ENCODE data around the gene ZNF385D.

The ZNF385D gene

DNA sequence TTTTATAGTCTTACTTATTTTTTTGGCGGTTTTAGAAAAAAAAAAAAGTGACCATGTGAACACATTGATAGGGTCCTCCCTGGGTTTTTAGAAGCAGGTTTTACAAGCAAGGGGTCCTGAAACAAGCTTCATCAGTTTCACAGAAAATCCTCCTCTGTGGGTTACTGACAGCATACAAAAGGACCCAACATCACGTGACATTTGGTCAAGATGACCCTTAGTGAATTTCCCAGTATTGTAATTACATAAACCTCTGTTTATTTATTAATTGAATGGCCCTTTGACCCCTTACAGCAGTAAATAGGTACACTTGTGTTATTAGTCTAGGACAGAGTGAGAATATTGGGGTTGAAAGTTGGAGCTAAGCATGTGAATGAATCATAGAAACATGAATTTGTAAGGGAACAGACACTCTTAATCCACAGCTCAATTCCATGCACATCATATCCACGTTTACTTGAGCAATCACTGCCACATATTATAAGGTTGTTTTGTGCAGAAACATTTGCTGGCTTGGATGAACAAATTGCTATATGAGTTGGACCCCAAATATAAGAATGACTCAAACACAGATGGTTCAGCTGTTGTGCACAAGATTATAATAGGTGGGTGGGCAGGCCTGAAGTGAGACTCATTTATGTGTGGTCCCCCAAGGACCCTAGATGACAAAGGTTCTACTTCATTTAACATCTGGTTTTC lies 137.5 kb downstream of the ZNF385D start:
- no peak for DNase-seq

DNA sequence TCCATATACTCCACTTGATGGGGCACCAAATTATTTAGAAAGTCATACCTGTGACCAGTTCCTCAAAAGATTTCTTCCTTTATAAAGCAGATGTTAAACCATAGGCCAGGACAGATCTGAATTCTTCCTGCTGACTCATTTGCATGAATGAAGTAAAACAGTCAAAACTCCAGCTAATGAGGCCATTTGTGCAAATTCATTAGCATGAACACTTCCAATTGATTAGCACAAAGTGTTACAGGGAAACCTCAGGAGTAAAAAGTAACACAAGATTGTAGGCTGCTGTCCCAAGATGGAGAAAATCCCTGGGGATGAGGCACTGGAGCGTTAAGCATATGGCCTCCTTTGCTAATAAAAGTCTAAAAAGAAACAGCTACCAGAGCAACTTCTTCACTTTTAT lies 149.8 kb downstream of the ZNF385D start:
- no peak for DNase-seq

DNA sequence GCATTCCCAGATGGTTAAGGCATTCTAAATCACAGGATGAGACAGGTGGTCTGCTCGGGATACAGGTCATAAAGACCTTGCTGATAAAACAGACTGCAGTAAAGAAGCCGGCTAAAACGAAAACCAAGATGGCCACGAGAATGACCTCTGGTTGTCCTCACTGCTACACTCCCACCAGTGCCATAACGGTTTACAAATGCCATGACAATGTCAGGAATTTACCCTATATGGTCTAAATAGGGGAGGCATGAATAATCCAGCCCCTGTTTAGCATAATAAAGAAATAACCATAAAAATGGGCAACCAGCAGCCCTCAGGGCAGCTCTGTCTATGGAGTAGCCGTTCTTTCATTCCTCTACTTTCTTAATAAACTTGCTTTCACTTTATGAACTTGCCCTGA lies 151.1 kb downstream of the ZNF385D start:
- no peak for DNase-seq

DNA sequence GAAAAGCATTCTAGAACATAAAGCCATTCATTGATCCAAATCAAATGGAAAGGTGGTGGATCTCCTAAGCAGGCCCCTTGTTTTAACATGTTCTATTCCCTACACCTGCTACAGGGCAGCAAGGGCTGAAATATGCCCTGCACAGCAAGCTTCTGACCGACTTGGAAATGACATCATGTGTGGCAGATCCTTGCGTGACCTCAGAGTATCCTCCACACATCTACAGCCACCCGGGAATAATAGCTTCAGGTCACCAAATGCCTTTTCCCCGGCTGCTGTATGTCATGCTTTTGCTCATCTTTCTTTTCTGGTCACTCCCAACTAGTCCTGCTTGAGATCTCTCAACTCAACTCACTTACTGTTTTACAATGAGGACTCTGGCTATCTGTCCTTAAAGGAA lies 158.2 kb downstream of the ZNF385D start:
- DNase-seq: no peak

DNA sequence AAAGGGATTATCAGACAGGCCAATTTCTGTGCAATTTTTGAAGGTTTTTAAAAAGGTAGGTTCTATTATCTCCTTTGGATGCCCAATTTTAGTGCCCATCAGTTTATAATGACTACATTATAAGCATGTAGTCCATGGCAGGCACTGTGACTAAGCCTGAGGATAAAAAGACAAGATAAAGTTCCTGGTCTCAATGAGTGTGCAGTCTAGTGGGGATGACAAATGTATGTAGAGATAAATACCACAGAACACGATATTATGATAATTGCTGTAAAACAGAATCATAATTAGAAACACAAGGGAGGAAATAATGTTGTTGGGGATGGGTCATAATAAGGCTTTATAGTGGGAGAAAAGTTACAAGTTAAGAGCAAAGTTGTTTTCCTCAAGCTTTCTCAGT lies 163.1 kb downstream of the ZNF385D start:
- no peak for DNase-seq

DNA sequence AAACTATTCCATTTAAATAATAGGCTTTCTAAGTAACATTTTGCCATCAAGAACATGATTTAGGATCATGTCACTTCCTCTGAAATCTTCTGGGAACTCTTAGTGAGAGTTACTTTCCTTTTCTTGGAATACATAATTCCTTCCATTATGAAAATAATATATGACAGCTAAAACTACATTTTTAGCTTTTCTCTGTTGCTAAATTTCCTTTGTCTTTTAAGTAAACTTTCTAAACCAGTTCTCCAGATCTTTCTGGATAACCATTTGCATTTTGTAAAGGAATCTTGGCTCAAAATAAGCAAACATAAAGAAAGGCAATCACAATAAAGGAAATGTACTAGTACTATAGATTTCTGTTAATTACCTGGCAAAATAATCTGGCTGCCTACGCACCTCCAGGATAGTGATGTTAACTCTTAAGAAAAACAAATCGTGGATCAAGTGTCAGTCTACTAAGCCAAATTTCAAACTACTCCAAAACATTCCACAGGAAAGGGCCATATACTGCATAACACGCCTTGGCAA lies 165.7 kb downstream of the ZNF385D start:
- no peak for DNase-seq

DNA sequence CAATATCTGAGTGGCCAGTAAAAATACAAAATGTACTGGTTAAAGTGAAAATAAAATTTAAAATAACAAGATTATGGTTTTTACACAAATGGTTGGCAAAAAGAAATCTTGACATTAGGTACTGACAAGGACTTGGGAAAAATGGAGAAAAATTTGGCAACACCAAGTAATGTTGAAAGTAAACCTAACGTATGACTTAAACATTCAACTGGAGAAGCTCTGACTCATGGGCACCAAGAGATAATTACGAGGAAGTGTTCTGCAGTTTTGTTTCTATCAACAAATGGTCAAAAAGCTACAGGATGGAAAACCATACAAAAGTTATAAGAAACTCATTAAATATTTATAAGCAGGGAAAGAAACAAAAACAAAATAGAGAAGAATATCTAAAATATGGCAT lies 177.7 kb downstream of the ZNF385D start:
- no peak for DNase-seq

DNA sequence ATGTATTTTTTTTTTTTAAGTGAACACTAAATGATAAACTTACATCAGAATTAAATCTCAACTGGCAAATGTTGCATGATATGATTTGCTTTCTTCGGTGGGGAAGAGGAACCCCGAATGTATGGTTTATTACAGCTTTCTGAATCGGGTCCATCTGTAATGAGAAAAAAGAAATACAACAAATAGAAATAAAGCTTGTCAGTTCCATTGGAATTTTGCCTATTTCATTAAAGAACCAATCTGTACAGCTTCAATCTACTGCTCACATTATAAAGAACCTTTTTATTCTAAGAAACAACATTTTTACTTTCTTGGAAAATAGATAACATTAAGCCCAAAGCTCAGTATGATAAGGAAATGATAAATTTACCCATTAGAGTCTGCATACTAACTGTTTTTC lies 186.5 kb downstream of the ZNF385D start:
- DNase-seq: no peak

DNA sequence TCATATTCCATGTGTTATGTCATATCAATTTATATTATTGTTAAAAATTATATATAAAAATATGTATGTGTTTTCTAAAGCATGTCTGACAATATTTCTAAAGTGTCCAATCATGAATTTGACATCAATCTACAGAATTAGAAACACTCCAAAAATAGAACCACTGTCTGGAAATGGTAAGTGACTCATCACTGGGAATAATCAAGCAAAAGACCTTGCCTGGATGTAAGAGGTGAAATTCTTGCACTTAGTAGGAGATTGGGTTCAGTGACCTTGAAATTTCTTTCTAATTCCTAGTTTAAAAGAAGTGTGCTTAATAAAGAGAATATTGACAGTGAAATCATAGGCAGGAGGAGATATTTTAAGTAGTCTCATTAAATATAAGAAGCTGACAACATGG lies 188.8 kb downstream of the ZNF385D start:
- no peak for DNase-seq

DNA sequence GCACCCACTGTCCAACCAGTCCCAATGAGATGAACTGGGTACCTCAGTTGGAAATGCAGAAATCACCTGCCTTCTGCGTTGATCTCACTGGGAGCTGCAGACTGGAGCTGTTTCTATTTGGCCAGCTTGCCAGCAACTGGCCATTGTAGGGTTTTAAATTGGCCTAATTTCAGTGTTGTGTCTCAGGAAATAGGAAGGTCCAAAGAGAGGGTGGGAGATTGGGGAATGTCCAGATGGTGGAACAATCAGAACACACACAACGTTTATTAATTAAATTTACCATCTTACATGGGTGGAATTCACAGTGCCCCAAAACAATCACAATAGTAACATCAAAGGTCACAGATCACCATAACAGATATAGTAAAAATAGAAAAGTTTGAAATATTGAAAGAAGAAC lies 189.5 kb downstream of the ZNF385D start:
- no peak for DNase-seq

DNA sequence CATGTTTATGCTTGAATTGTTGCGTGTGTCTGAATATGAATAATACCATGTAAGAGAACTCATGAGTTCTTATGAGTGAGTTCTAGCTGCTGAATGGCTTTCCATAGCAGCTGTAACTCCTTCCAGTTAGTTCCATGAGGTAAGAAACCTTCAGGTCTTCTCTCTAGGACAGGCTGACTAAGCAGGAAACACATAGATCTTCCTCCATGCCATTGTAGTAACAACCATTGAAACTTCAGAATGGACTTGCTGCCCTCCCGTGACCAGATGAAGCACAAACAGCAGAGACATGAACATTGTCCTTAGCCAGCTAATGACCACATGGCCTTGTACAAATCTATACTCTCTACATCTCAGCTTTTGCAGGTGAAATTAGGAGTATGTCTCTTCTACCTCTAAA lies 200.0 kb downstream of the ZNF385D start:
- DNase-seq: no peak

DNA sequence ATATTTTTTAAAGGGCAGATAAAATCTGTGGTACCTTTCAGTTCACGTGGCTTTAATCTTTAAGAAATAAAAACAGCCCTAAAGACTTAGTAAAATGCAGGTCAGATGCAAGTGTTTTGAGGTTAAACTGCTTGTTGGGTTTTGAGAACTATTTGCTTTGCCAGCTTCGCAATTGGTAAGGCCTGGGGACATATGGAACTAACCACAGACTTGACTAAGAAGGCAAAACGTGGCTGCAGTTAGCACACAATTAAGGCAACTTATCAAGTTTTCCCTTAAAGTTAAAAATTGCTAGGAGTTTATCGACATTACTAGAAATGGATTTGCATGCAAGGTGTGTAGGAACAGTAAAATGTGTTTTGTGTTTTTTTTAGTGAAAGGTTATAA lies 206.9 kb downstream of the ZNF385D start:
- DNase-seq: no peak

DNA sequence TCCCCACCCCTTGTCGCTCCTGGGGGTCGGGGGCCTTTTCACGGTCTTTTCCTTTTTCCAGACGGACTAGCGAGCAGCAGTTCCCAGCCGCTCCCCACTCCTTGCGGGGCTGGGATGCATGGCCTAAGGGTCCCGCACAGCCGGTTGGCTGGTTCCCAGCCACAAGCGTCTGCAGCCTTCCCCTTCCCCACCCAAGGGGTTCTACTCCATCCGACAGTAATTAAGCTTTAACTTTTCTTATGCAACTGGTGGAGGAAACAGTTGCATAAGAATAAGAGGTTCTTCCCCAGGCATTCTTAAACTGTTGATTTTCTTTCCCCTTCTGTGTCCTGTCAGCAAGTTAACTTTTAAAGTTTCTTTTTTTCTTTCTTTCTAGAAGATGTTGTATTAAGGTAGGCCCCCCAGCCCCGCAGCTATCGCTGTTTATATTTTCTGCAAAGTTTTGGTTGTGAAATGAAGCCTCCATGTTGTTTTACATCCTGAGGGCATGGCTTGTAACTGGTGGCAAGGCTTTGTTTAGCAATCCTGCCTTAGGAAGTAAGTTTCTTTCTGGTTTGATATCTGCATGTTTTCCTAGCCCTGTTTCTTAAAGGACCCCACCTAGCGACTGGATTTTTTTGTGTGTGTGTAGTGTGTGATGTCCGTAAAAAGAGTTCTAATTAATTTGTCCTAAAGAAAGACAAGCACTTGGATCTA lies 207.5 kb downstream of the ZNF385D start:
- no peak for DNase-seq

DNA sequence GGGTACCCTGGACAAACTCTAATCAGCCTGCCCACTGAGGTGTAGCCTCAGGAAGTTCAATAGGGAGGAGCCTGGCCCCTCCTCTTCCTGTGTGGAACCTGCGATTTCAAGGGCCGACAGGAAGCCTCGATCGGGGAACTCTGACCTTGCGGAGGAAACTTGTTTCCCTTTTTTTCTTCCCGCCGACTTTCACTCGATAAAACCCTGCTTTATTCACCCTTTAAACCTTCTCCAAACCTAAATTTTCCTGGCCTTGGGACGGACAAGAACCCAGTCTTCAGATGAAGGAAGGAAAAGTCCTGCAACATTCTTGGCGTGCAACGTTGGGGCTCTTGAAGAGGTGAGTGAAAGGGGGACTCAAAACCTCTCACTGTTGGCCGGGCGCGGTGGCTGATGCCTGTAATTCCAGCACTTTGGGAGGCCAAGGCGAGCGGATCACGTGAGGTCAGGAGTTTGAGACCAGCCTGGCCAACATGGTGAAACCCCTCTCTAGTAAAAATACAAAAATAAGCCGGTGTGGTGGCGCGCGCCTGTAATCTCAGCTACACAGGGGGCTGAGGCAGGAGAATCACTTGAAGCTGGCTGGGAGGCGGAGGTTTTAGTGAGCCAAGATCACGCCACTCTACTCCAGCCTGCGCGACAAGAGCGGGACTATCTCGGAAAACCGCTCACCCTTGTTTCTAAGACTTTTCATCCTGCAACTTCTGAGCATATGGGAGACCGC lies 208.2 kb downstream of the ZNF385D start:
- DNase-seq: no peak

DNA sequence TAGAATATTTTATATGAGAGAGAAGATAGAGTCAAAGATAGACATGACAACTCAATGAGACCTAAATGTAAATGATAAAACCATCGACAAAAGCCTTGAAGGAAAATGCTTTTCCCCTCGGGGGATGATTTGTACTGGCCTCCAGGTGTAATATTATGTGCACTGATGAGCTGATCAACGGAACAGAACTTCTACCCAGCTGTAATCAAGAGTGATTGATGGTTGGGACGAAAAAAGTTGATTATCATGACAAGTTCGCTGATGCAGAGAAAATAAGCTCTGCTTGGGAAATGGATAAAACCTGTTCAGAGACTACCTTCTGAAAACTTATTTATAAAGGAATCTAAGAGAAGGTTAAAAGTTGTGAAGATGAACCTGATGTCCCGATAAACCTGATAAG lies 210.7 kb downstream of the ZNF385D start:
- DNase-seq: no peak

DNA sequence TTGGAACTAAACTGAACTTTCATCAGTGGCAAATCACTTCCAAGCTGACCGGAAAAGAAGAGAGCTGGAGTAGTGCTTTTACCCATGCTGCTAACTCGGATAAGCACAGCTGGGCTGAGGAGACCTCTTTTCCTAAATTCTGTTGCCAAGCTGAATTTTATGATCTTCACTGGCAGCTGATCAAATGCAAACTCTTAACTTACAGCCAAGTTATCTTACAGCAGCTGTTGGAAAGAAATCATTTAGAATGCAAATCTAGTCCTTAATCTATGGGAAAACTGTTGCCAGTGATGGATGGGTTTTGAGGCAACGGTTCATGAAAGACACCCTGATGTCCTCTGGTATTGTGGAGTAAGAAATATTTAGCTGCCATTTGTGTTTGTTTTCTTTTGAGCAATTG lies 216.5 kb downstream of the ZNF385D start:
- DNase-seq: no peak

DNA sequence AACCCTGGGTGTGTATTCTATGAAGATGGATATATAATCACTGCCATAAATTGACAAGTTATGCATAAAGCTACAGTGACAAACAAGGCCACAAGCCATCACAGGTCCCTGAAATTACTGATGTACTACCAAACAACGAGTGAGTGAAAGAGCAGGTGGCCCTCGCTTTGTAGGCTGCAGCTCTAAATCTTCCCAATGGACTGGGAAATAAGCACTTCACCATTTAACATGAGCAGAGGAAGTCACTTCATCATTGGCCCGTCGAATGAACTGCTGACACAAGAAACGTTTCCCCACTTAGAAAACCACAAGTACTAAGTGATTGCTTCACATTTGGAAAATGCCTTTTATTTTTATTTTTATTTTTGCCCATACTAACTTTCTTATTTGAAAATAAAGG lies 218.0 kb downstream of the ZNF385D start:
- DNase-seq: no peak

DNA sequence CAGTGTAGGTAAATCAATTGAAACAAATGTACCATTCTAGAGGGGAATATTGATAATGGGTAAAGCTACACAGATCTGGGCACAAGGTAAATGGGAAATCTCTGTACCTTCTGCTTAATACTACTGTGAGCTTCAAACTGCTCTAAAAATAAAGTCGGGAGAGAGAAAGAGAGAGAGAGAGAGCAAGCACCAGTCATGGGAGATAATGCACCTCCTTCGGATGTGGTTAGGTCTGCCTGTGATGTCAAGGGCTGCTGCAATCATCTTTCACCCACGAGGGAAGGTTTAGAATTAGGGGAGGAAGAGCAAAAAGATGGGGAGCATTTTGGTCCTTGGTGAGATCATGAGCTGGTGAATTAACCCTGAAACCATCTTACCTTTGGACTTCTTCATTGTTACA lies 219.1 kb downstream of the ZNF385D start:
- no peak for DNase-seq

DNA sequence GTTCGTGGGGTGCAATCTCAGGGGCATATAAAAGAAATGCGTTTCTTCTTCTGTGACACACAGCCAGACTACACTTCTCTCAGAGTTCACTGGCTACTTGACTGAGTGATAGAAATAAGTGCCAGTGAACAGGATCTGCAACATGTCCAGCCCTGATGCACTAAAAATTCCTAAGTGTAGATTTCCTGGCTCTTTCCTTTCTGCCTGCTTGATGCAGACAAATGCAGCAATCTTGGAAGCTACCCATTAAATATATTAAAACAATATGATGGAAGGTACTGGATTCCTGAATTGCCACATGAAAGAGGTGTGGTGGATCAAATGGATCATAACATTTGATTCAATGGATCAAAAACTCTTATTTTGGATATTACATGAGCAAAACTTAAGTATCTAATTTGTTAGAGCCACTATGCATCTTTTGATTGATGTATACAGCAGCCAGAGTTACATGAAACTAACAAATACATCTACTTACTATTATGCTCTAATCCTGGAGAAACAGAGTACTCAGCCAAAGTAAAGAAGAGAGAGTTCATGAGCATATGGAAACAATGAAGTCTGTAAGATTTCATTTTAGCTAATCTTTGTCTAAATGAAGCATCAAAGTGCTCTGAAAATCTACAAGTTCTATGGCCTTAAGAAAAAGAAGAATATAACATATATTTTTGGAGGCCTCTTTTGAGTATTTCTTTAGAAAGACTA lies 222.6 kb downstream of the ZNF385D start:
- no peak for DNase-seq

DNA sequence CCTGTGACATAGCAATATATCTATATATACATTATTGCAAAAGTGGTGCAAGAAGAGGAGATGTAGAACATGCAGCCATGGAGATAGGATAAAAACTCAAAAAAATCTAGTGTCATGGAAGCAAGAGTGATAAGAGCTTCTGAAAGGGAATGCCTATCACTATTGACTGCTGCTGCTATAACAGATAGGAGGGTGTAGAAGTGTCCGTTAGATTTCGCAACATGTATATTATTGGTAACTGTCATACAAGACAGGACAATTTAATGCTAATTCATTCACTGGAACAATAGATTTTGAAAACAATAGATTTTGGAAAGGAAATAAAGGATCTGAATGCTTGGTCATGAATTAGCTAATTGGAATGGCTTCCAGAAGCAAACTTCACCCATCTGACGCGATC lies 224.5 kb downstream of the ZNF385D start:
- no peak for DNase-seq

DNA sequence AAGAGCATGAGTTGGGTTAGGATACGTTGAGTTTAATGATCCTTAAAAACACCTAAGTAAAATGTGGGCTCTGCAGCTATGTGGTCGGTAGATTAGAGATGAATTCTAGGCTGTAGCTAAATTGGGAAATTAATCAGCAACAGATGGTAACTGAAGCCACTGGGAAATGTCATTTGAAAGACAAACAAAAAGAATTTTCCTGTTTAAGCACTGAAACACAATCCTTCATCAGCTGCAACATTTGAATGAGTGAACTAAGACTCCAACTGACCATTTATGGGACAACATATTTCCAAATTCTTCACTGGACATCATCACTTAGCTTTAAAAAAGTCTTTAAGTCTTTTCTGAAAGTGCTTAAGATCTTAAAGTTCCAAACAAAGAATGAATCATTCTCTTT lies 226.9 kb downstream of the ZNF385D start:
- DNase-seq: no peak

DNA sequence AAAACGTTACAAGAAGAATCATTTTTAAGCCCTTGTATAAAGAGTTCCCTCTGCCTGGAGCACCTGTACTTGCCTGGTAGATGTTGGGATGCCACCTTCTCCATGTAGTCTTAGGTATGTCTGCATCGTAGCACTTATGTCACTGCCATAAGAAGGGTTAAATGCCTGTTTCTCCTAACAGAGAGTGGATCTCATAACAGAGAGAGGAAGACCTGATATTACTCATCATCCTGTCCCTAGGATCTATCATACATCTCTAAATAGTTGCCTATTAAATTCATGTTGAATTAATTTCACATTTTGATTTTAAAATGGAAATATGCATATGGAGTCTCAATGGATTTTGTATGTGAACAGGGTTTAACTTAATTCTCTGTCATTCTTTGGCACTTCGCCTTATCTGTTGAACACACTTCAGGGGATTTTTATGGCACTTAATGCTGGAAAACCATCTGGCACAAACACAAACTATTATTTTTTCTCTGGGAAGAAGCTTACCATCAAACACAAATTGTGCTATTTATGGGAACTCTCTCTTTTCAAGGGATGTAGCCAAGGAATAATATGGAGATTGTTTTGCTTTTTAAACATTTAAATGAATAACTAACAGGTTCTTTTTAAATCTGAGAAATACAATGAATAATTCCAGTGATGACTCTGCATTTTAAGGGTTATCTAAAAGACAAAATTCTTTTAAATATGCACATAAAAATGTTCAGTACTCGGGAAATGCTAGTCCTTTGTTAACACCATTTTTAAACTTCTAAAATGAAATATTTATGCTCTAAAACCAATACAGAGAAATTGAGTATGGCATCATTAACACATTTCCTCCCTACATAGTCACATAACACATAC lies 230.7 kb downstream of the ZNF385D start:
- DNase-seq: no peak
